ENCODE data around the gene UGT2A3.

DNA sequence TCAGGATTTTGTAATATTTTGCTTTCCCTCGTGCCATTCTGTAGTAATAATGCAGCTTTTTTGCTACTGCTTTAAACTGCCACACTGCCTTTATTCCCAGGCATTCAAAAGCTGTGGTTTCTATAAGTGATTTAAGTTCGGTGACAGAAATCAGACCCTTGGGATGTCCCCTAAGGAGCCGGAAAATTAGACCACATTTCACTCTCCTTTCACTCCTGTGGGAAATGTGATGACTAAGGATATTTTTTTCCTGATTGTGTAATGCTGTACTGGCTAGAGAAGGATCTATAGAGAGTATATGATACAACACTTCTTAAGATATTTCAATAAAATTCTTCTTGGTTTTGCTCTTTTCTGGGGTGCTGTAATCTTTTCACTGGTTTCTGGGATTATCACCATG lies 24.4 kb downstream of the UGT2A3 start:
- TF ChIP-seq NFYB (CRISPR knock-in tag; conservative IDR thresholded peaks at IDR 0.05; ENCODE audit: low read depth) (no peak), ATF1 (CRISPR knock-in tag; IDR thresholded peaks at IDR 0.05) (no peak)
- TF ChIP-seq, protein P1, sequence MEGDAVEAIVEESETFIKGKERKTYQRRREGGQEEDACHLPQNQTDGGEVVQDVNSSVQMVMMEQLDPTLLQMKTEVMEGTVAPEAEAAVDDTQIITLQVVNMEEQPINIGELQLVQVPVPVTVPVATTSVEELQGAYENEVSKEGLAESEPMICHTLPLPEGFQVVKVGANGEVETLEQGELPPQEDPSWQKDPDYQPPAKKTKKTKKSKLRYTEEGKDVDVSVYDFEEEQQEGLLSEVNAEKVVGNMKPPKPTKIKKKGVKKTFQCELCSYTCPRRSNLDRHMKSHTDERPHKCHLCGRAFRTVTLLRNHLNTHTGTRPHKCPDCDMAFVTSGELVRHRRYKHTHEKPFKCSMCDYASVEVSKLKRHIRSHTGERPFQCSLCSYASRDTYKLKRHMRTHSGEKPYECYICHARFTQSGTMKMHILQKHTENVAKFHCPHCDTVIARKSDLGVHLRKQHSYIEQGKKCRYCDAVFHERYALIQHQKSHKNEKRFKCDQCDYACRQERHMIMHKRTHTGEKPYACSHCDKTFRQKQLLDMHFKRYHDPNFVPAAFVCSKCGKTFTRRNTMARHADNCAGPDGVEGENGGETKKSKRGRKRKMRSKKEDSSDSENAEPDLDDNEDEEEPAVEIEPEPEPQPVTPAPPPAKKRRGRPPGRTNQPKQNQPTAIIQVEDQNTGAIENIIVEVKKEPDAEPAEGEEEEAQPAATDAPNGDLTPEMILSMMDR (IDR thresholded peaks at IDR 0.05) = no peak
- TF ChIP-seq, protein P2, sequence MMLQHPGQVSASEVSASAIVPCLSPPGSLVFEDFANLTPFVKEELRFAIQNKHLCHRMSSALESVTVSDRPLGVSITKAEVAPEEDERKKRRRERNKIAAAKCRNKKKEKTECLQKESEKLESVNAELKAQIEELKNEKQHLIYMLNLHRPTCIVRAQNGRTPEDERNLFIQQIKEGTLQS (CRISPR knock-in tag; conservative IDR thresholded peaks at IDR 0.05) = no peak

Data from WTC11 (cell line).